GM12874 (cell line): ENCODE measurements around the gene MEFV.

Experiments
- CTCF ChIP-seq: IDR thresholded peaks from 2 replicates; pipeline ENCODE4 v1.5.1; 2011; ENCODE audit warnings: low read depth, mild to moderate bottlenecking, control low read depth, low read length, moderate library complexity; ENCODE audit not compliant: insufficient read depth

MEFV gene

GRCh38 chr16:3193221-3194212 is 62.9 kb downstream of the MEFV start:
- TF ChIP-seq CTCF = no peak

GRCh38 chr16:3192476-3193019 is 63.9 kb downstream of the MEFV start:
- TF ChIP-seq CTCF = no peak
